Activated effector memory CD4-positive, alpha-beta T cell treated with Interleukin-2 at 50 U/mL for 16 hours (primary cell): ENCODE results near the gene CSN3.
"Not testable (repeated sequence)": the region's sequence is repeated elsewhere in the genome, so short reads cannot be mapped to it uniquely, and the experiment has no call there.

Experiments
- DNase-seq: peaks from one replicate; pipeline ENCODE4 v3.0.0-alpha.2; 2020

The CSN3 gene, protein sequence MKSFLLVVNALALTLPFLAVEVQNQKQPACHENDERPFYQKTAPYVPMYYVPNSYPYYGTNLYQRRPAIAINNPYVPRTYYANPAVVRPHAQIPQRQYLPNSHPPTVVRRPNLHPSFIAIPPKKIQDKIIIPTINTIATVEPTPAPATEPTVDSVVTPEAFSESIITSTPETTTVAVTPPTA

DNA sequence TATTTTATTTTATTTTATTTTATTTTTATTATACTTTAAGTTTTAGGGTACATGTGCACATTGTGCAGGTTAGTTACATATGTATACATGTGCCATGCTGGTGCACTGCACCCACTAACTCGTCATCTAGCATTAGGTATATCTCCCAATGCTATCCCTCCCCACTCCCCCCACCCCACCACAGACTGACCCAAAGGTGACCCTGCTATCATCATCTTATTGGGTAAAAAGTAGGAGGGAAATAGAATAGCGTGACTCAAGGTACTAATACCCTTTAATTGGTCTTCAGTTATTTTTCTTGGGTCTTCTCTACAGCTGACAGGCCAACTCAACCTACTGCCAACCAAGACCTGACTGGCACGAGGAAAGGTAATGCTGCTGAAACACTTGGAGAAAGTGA, at the start of gene CSN3:
Gene CSN3 (plus strand): TSS at position 301 of the 400 bp plus-strand sequence. CDS start 2,223 bp downstream, outside the sequence.
- DNase-seq, result not testable (repeated sequence)

- DNase-seq, result no peak
Observed at GRCh38 chr4:70192895-70193294, 49.5 kb upstream of the CSN3 start.

DNA sequence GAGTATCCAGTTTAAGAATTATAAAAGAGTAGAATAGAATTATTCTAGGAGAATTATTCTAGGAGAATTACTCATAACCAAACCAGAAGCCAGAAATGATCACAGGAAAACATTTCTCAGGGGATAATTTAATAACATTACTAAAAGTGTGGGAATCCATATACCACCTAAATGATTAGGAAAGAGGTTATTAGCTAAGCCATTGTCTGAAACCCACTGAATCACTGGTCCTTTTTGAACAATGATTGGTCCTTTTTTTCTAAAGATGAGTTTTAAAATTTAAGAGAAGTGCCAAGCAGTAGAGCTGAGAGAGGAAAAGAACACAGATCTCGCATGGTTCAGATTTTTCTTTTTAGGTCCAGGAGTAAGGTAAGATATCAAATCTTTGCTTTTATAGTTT, 47.0 kb upstream of the CSN3 start, which contains the start of gene ODAM:
Gene ODAM (plus strand): TSS at position 301 of the 400 bp plus-strand sequence. CDS start 819 bp downstream, outside the sequence.
- no peak for DNase-seq

DNA sequence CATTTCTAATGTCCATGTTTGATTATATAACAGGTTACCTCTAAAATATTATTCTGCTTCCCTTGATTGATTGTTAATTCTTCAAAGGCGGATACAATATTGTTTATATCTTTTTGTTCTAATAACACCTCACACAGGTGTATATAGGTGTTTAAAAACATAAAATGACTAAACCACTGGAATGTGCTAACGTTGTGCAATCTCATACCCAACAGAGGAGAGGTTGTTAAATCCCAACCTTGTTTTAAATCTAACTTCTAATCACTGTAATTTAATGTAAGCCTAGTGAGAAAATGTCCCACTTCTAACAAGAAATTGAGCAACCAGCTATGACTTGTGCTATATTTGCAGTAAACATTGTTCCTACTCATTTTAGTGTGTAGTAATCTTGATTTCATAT, 45.5 kb upstream of the CSN3 start:
- no peak for DNase-seq

DNA sequence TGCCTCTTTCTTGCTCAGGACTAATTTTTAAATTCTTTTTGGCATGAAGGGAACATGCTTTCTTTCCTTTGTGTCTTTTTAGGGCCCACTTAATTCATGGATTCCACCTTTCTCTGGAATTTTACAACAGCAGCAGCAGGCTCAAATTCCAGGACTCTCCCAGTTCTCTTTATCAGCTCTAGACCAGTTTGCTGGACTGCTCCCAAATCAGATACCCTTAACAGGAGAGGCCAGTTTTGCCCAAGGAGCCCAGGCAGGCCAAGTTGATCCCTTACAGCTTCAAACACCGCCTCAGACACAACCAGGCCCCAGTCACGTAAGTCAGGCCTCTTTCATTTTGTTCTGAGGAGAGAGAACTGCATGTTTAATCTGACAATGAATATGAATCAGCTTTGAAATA, 44.6 kb upstream of the CSN3 start:
- no peak for DNase-seq

- DNase-seq, result no peak
Observed at GRCh38 chr4:70203601-70204000, 38.8 kb upstream of the CSN3 start.

DNA sequence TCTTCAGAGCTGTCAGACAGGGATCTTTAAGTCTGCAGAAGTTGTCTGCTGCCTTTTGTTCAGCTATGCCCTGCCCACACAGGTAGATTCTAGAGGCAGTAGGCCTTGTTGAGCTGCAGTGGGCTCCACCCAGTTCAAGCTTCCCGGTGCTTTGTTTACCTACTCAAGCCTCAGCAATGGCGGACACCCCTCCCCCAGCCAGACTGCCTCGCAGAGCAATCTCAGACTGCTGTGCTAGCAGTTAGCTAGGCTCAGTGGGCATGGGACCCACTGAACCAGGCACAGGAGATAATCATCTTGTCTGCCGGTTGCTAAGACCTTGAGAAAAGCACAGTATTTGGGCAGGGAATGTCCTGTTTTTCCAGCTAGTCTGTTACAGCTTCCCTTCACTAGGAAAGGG, 29.6 kb upstream of the CSN3 start:
- not testable (repeated sequence) for DNase-seq

GRCh38 chr4:70216109-70216508, 26.3 kb upstream of the CSN3 start:
- DNase-seq, result not testable (repeated sequence)

GRCh38 chr4:70216550-70216949, 25.8 kb upstream of the CSN3 start:
- DNase-seq, result not testable (repeated sequence)

DNA sequence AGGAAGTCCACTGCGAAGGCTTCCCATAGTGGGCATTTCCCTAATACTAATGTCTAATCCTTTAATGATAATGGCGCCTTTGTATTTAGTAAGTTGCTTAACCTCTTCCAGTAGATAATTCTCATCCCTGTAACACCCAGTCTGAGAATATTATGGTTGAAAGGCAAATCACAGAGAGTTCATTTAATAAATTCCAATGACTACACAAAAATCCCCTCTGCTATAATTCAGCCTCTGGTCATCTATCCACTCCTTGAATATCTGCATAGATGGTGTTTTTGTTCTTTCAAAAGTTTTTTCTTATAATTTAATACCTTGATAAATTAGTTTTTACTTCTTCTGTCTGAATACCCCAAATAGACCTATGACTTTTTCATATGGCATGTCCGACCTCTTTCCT, 21.0 kb upstream of the CSN3 start:
- DNase-seq, result not testable (repeated sequence)

DNA sequence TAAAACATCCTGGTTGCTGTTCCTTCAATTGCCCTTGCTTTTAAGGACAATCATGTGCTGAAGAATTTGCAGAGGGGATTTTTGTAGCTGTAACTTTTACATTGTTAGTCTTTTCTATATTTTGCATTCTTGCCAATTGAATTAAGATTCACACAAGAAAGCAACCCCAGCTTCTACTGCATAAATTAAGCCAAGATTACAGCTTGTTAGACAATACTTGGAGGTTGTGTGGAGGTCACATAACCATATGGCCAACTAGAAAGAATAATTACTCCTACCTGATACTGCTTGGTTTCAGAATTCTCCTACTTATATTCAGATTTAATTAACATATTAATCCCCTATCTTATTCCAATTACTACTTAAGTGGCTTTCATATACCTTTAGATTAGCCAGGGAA, 20.6 kb upstream of the CSN3 start:
- not testable (repeated sequence) for DNase-seq

DNA sequence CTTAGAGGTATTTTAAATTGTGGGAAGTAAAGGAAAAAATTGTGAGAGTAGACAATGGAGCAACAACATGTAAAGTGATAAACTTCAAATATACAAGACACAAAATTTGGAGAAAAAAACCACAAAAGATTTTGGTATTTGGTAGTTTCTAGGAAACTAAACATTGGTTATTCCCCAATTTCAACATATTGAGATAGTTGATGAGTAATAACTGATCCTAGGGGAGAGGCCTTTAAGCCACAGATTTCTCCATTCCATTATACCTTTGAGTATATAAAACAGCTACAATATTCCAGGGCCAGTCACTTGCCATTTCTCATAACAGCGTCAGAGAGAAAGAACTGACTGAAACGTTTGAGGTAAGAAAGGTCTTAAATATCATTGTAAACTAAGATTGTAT, 16.6 kb upstream of the CSN3 start, which contains the start of gene FDCSP:
Gene FDCSP (plus strand): TSS at position 301 of the 400 bp plus-strand sequence. CDS start 5,071 bp downstream, outside the sequence.
- DNase-seq, result no peak

GRCh38 chr4:70236125-70236524, 6.3 kb upstream of the CSN3 start:
- no peak for DNase-seq

GRCh38 chr4:70239131-70239883, 3.1 kb upstream of the CSN3 start:
- DNase-seq, result no peak

GRCh38 chr4:70239884-70240591, 2.4 kb upstream of the CSN3 start:
- no peak for DNase-seq

DNA sequence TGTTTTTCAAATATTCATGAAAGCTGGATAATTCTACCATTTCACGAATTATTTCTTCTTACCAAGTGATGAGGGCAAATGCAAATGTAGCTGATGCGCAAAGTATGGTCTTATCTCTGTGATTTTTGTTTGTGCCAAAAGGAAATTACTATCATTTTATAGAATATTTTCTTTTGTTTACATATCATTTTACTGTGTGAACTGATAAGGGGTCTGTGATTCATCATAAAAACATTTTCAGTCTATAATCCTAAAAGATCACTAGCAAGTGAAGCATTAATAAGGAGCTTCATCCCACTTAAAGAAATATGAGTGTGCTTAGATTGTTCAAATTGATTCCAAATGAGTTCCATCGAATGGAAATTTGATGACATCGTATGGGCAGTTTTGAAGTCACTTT, 694 bp downstream of the CSN3 start:
- DNase-seq, result no peak

DNA sequence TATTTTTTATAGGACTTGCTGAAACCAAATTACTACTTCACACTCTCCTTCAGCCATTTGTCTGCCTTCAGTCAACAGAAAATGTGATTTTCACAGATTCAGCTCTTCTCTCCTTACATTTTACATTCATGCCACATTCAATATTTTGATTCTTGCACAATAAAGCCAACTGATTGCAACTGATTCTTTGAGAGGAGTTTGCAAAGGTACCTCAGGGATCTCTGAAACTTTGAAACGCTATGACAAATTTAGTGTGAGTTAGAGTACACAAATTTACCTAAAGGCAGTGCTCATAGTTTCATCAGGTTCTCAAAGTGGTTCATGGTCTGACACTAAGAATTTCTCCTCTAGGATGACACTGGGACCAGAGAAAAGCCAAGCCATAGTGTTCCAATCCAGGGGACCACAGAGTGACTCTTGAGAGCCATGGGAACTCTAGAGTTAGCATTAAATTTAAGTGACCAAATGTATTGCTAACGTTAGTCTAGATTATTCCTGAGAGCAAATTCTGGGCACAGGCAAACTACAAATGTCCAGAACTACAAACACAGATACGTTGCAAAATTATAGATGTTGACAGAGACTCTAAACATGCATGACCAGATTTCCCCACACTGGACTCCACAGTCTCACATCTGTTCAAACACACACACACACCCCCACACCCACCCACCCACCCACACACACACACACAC, 9.0 kb downstream of the CSN3 start:
- DNase-seq, result no peak

DNA sequence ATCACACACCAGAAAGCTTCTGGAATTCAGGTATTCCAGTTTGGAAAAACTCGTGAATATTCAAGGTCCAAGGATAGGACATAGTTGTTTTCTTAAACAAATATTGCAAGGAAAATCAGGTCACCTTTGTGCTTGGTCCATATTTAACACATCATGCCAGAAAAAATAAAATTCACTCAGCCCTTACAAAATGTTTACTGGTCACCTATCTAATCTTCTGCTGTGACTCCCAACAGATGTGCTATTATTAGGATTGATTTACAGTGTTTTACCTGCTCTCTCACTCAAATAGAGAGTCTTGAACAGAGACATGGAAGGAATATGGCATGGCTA, 9.5 kb downstream of the CSN3 start:
- DNase-seq, result no peak

DNA sequence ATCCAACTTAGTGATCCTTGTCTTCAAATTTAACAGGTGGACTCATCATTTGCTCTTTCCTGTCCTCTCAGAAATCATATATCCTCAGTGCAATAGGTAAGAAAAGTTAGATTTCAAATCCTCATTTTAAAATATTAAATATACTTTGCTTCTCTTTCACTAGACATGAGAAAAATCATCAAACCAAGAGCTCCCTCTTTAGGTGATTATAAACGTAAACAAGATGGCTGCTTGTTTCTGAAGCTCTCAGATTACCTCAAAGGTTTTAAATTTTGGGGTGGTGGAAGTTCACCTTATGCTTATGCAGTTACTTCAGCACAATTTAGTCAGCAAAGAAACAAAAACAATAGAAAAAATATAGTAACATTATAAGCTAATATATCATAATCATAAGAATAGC, 27.3 kb downstream of the CSN3 start:
- no peak for DNase-seq

DNA sequence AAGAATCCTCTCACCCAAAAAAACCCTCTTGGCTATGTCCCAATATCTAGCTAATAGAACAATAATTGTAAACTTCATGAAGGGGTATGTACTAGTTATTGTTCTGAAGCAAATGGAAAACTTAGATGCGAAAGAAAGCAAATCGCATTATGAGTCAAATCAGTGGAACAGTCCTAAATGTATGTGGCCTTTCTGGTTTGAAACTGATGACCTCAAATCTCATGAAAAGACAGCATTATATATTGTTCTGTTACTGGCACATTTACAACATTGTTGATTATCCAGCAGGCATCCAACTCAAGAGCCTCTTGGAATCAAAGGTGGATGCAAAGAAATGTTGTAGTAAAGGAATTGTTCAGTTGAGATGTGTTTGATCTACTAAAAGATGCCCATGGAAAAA, 34.7 kb downstream of the CSN3 start:
- DNase-seq, result no peak

GRCh38 chr4:70280567-70280966, 38.2 kb downstream of the CSN3 start:
- DNase-seq, result no peak

- DNase-seq, result no peak
Observed at GRCh38 chr4:70288651-70289050, 46.3 kb downstream of the CSN3 start.

- no peak for DNase-seq
Observed at GRCh38 chr4:70291341-70291740, 48.9 kb downstream of the CSN3 start.
